GM23338 (cell line): Measurements from ENCODE around the gene PCTP. TPM values are rescaled to one million over a fixed set of nuclear protein-coding genes. Genes with fewer than 3 reads are reported as not detected.

ENCODE experiments used
- ATAC-seq: fragments of 200-7000 bp; cut with Tn5 transposase; 3 replicates; pipeline ENCODE4 v1.9.1; 2020
- DNase-seq: peaks from one replicate; pipeline ENCODE4 v3.0.0-alpha.2; 2015; ENCODE audit warnings: low spot score
- H2AFZ ChIP-seq: fragments of 200-600 bp; sonication (generic); 2 replicates; pipeline ENCODE4 v1.8.0; 2016; ENCODE audit warnings: antibody characterized with exemption, mild to moderate bottlenecking, moderate library complexity
- H3F3A ChIP-seq: fragments of 200-600 bp; sonication (generic); replicated peaks from 2 replicates; pipeline ENCODE4 v1.8.0; 2017; ENCODE audit warnings: antibody characterized with exemption, mixed run types, low read depth
- H3K27ac ChIP-seq: fragments of 200-600 bp; sonication (generic); 2 replicates; pipeline ENCODE4 v1.6.1; 2016; ENCODE audit warnings: low read depth
- H3K27me3 ChIP-seq: fragments of 200-600 bp; sonication (generic); 2 replicates; pipeline ENCODE4 v1.8.0; 2016; ENCODE audit warnings: mild to moderate bottlenecking, mixed run types, moderate library complexity; ENCODE audit not compliant: insufficient read depth
- H3K36me3 ChIP-seq: fragments of 200-600 bp; sonication (generic); 2 replicates; pipeline ENCODE4 v1.8.0; 2016; ENCODE audit warnings: mild to moderate bottlenecking; ENCODE audit not compliant: insufficient read depth
- H3K4me1 ChIP-seq: fragments of 200-600 bp; sonication (generic); 2 replicates; pipeline ENCODE4 v1.8.0; 2016; ENCODE audit warnings: mild to moderate bottlenecking, moderate library complexity; ENCODE audit not compliant: insufficient read depth
- H3K4me2 ChIP-seq: fragments of 200-600 bp; sonication (generic); 2 replicates; pipeline ENCODE4 v1.7.1; 2017; ENCODE audit warnings: mixed run types
- H3K4me3 ChIP-seq: fragments of 200-600 bp; sonication (generic); 2 replicates; pipeline ENCODE4 v1.6.1; 2016; ENCODE audit warnings: mixed run types
- H3K79me2 ChIP-seq: fragments of 200-600 bp; sonication (generic); replicated peaks from 2 replicates; pipeline ENCODE4 v1.8.0; 2017; ENCODE audit warnings: mild to moderate bottlenecking; ENCODE audit not compliant: insufficient read depth
- H3K9me2 ChIP-seq: fragments of 200-600 bp; sonication (generic); 2 replicates; pipeline ENCODE4 v1.8.0; 2017; ENCODE audit not compliant: insufficient read depth
- H4K20me1 ChIP-seq: fragments of 200-600 bp; sonication (generic); replicated peaks from 2 replicates; pipeline ENCODE4 v1.8.0; 2017; ENCODE audit warnings: mild to moderate bottlenecking; ENCODE audit not compliant: insufficient read depth
- H3K27ac Mint-ChIP-seq: 2 replicates; pipeline ENCODE4 v1.8.0; 2020; ENCODE audit warnings: inconsistent platforms, mild to moderate bottlenecking, moderate library complexity, mixed read lengths
- H3K27me3 Mint-ChIP-seq: 3 replicates; pipeline ENCODE4 v1.8.0; 2022; ENCODE audit warnings: low read depth, mild to moderate bottlenecking, moderate library complexity, mixed read lengths, inconsistent platforms; ENCODE audit not compliant: insufficient read depth, poor library complexity
- H3K36me3 Mint-ChIP-seq: 3 replicates; pipeline ENCODE4 v1.8.0; 2021; ENCODE audit warnings: low read depth, mild to moderate bottlenecking, inconsistent platforms, moderate library complexity, mixed read lengths
- H3K4me1 Mint-ChIP-seq: 3 replicates; pipeline ENCODE4 v1.8.0; 2020; ENCODE audit warnings: mild to moderate bottlenecking, inconsistent platforms, mixed read lengths
- H3K4me3 Mint-ChIP-seq: 3 replicates; pipeline ENCODE4 v1.8.0; 2021; ENCODE audit warnings: moderate library complexity, mild to moderate bottlenecking, inconsistent platforms, mixed read lengths
- H3K9me3 Mint-ChIP-seq: 3 replicates; pipeline ENCODE4 v1.8.0; 2020; ENCODE audit warnings: moderate library complexity, mild to moderate bottlenecking, inconsistent platforms, mixed read lengths
- EZH2 ChIP-seq: fragments of 200-600 bp; sonication (generic); IDR thresholded peaks from one replicate; pipeline ENCODE4 v1.8.0; 2017; ENCODE audit warnings: antibody characterized with exemption, mild to moderate bottlenecking, low read depth; ENCODE audit not compliant: unreplicated experiment
- EZH2phosphoT487 ChIP-seq: fragments of 200-600 bp; sonication (generic); IDR thresholded peaks from one replicate; pipeline ENCODE4 v1.8.1; 2018; ENCODE audit warnings: antibody characterized with exemption; ENCODE audit not compliant: unreplicated experiment
- JUNB ChIP-seq: IDR thresholded peaks from one replicate; pipeline ENCODE4 v1.6.1; 2016; ENCODE audit warnings: antibody characterized with exemption; ENCODE audit not compliant: unreplicated experiment
- NANOG ChIP-seq: IDR thresholded peaks from 2 replicates; pipeline ENCODE4 v1.6.1; 2016; ENCODE audit warnings: antibody characterized with exemption, borderline replicate concordance
- POLR2AphosphoS5 ChIP-seq: IDR thresholded peaks from 2 replicates; pipeline ENCODE4 v1.6.1; 2016; ENCODE audit warnings: antibody characterized with exemption, low read depth
- STAT1 ChIP-seq: IDR thresholded peaks from one replicate; pipeline ENCODE4 v1.6.1; 2016; ENCODE audit warnings: antibody characterized with exemption; ENCODE audit not compliant: unreplicated experiment
- ZNF331 ChIP-seq: fragments of 250-450 bp; sonication (Bioruptor Pico); IDR thresholded peaks from 2 replicates; pipeline ENCODE4 v1.5.0; 2020; ENCODE audit warnings: low read depth, mild to moderate bottlenecking, moderate library complexity
- polyA plus RNA-seq: library from polyadenylated mRNA; unstranded; fragments of >200 nt; fragmentation: Nextera tagmentation; extraction: Ambion mirVana; gene quantifications from 2 replicates; pipeline ENCODE4 v1.2.1, GENCODE V29; 2016
- total RNA-seq: library from RNA; depleted of rRNA; stranded (reverse); fragments of >200 nt; shearing (Covaris generic); gene quantifications from 2 replicates; pipeline ENCODE4 v1.2.3, GENCODE V29; 2014
- TF ChIP-seq, protein P1 (sequence below): fragments of 250-450 bp; sonication (Bioruptor Pico); IDR thresholded peaks from 2 replicates; pipeline ENCODE4 v1.5.0; 2020; ENCODE audit warnings: mild to moderate bottlenecking, moderate library complexity

Gene PCTP
- total and polyA plus RNA-seq, 2 experiments from 2014 or later = 6.4 to 12.3 TPM

DNA sequence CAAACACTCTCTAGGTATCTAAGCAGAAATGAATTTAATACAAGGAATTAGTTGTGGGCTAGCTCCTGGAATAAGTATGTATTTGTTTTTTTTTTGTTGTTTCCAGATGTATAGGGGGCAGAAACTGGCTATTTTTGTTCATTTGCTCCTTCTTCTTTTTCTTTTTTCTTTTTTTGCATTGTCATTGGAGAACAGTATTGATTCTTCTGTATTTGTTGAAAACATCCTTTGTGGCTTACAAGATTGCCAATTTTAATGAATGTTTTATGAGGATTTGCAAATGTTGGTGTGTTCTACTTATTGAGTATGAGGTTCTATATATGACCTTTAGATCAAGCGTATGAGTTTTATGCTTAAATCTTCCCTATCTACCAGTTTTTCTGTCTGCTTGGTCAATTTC lies 5.6 kb upstream of the PCTP start:
- no peak overlapping the region for H3K4me3 Mint-ChIP-seq

More for the DNA sequence above, 5.6 kb upstream of the PCTP start:
- Histone ChIP-seq H3K79me2 (no peaks in the 10 kb centered on the region), H3K36me3 (no peaks in the 10 kb centered on the region), H3K4me2 (no peak overlapping the region), H3K27me3 (no peaks in the 10 kb centered on the region), H3K4me3 (no peak overlapping the region), H3K27ac (no peak overlapping the region), H4K20me1 (no peaks in the 10 kb centered on the region), H3K4me1 (no peaks in the 10 kb centered on the region), H3K9me2 (0 out of 2 replicates have a peak, but pooled peaks cover 3% of the 10 kb centered on the region), H2AFZ (no peak overlapping the region), H3F3A (no peaks in the 10 kb centered on the region)
- peaks cover 1% of the 10 kb centered on the region; the same call in 1 of the 3 replicates for H3K4me1 Mint-ChIP-seq
- no peaks in the 10 kb centered on the region for H3K36me3 Mint-ChIP-seq
- ATAC-seq (no peak), DNase-seq (no peak)
- no peaks in the 10 kb centered on the region for H3K9me3 Mint-ChIP-seq
- H3K27ac Mint-ChIP-seq = no peak overlapping the region
- H3K27me3 Mint-ChIP-seq = no peaks in the 10 kb centered on the region
- TF ChIP-seq, protein P1, sequence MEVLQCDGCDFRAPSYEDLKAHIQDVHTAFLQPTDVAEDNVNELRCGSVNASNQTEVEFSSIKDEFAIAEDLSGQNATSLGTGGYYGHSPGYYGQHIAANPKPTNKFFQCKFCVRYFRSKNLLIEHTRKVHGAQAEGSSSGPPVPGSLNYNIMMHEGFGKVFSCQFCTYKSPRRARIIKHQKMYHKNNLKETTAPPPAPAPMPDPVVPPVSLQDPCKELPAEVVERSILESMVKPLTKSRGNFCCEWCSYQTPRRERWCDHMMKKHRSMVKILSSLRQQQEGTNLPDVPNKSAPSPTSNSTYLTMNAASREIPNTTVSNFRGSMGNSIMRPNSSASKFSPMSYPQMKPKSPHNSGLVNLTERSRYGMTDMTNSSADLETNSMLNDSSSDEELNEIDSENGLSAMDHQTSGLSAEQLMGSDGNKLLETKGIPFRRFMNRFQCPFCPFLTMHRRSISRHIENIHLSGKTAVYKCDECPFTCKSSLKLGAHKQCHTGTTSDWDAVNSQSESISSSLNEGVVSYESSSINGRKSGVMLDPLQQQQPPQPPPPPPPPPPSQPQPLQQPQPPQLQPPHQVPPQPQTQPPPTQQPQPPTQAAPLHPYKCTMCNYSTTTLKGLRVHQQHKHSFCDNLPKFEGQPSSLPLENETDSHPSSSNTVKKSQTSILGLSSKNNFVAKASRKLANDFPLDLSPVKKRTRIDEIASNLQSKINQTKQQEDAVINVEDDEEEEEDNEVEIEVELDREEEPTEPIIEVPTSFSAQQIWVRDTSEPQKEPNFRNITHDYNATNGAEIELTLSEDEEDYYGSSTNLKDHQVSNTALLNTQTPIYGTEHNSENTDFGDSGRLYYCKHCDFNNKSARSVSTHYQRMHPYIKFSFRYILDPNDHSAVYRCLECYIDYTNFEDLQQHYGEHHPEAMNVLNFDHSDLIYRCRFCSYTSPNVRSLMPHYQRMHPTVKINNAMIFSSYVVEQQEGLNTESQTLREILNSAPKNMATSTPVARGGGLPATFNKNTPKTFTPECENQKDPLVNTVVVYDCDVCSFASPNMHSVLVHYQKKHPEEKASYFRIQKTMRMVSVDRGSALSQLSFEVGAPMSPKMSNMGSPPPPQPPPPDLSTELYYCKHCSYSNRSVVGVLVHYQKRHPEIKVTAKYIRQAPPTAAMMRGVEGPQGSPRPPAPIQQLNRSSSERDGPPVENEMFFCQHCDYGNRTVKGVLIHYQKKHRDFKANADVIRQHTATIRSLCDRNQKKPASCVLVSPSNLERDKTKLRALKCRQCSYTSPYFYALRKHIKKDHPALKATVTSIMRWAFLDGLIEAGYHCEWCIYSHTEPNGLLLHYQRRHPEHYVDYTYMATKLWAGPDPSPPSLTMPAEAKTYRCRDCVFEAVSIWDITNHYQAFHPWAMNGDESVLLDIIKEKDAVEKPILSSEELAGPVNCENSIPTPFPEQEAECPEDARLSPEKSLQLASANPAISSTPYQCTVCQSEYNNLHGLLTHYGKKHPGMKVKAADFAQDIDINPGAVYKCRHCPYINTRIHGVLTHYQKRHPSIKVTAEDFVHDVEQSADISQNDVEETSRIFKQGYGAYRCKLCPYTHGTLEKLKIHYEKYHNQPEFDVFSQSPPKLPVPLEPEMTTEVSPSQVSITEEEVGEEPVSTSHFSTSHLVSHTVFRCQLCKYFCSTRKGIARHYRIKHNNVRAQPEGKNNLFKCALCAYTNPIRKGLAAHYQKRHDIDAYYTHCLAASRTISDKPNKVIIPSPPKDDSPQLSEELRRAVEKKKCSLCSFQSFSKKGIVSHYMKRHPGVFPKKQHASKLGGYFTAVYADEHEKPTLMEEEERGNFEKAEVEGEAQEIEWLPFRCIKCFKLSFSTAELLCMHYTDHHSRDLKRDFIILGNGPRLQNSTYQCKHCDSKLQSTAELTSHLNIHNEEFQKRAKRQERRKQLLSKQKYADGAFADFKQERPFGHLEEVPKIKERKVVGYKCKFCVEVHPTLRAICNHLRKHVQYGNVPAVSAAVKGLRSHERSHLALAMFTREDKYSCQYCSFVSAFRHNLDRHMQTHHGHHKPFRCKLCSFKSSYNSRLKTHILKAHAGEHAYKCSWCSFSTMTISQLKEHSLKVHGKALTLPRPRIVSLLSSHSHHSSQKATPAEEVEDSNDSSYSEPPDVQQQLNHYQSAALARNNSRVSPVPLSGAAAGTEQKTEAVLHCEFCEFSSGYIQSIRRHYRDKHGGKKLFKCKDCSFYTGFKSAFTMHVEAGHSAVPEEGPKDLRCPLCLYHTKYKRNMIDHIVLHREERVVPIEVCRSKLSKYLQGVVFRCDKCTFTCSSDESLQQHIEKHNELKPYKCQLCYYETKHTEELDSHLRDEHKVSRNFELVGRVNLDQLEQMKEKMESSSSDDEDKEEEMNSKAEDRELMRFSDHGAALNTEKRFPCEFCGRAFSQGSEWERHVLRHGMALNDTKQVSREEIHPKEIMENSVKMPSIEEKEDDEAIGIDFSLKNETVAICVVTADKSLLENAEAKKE (CRISPR knock-in tag) = no peak
- TF ChIP-seq EZH2 = no peak
- no peak for TF ChIP-seq JUNB
- TF ChIP-seq EZH2phosphoT487 = no peak
- TF ChIP-seq NANOG = no peak
- no peak for TF ChIP-seq POLR2AphosphoS5
- no peak for TF ChIP-seq ZNF331 (CRISPR knock-in tag)
- no peak for TF ChIP-seq STAT1
